ELR (cell line): Measurements from ENCODE around the gene ZNF665.
"Not testable (repeated sequence)": the region's sequence is repeated elsewhere in the genome, so short reads cannot be mapped to it uniquely, and the experiment has no call there.

ENCODE experiments used
- DNase-seq: peaks from one replicate; pipeline ENCODE4 v3.0.0-alpha.2; 2015; ENCODE audit warnings: low read depth

ZNF665 gene

DNA sequence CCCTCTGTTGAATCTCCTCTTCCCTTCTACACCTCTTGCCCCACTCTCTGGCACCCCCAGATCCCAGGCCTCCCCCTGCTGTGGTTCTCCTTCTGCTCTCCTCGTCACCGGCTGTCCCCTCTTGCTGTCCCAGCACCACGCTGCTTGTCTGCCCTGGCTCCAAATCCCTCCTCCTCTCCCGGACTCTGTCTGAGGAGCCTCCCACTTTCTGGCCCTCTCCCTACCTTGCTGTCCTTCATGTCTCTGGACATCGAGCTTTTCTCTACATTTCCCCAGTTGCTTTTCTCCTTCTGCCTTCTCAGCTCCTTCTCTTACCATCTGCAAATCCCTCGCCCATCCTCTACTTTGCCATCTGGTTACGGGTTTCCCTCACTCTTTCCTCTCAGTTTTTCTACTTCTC is 35.5 kb downstream of the ZNF665 start:
- DNase-seq, result peak; percentile 39

DNA sequence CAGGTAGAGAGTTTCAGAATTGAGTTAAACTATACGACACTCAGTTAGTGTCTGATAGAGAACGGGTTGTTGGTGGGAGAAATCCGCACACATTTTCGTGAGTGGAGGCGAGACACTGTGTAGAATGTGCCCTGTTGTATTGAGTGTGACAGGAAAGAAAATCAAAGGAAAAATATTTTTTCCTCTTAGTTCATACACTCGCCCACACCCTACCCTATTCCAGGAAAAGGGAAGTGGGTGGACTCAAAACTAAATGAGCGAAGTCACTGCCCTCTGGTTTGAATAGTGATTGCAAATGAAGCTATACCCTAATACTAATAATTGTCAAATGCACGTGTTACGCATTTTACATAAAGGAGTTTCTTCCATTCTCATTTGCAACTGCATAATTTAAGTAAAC is 36.3 kb downstream of the ZNF665 start:
- DNase-seq, result no peak

DNA sequence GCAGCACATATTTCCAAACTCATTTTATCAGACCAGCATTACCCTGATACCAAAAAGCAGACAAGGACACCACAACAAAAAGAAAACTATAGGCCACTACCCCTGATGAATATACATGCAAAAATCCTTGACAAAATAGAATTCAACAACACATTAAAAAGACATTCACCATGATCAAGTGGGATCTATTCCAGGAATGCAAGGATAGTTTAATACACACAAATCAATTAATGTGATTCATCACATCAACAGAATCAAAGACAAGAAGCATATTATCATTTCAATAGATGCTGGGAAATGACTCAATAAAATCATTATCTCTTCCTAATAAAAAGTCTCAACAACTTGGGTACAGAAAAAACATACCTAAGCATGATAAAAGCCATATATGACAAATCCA is 45.5 kb downstream of the ZNF665 start:
- peak; percentile 2 for DNase-seq

DNA sequence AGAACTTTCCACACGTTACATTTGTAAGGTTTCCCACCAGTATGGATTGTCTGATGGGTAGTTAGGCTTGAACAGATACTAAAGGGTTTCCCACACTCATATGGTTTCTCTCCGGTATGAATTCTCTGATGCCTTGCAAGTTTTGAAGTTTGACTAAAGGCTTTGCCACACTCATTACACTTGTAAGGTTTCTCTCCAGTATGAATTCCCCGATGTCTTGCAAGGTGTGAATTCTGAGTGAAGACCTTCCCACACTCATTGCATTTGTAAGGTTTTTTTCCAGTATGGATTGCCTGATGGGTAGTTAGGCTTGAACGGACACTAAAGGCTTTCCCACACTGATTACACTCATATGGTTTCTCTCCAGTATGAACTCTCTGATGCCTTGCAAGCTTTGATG is 52.8 kb downstream of the ZNF665 start:
- no peak for DNase-seq

DNA sequence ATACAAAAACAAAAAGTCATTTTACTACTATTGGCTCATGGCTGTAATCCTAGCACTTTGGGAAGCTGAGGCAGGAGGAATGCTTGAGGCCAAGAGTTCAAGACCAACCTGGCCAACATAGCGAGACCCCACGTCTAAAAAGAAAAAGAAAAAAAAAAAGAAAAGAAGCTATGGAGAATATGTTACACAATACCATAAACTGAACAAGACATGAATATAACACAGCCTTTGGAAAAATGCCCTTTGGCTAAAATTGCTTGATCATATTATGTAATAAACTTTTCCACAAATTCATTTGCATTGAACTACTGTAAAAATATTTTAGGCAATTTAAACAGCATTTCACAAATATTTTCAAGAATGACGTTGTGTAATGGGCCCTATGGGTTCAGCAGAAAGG is 56.7 kb downstream of the ZNF665 start:
- DNase-seq, result no peak

DNA sequence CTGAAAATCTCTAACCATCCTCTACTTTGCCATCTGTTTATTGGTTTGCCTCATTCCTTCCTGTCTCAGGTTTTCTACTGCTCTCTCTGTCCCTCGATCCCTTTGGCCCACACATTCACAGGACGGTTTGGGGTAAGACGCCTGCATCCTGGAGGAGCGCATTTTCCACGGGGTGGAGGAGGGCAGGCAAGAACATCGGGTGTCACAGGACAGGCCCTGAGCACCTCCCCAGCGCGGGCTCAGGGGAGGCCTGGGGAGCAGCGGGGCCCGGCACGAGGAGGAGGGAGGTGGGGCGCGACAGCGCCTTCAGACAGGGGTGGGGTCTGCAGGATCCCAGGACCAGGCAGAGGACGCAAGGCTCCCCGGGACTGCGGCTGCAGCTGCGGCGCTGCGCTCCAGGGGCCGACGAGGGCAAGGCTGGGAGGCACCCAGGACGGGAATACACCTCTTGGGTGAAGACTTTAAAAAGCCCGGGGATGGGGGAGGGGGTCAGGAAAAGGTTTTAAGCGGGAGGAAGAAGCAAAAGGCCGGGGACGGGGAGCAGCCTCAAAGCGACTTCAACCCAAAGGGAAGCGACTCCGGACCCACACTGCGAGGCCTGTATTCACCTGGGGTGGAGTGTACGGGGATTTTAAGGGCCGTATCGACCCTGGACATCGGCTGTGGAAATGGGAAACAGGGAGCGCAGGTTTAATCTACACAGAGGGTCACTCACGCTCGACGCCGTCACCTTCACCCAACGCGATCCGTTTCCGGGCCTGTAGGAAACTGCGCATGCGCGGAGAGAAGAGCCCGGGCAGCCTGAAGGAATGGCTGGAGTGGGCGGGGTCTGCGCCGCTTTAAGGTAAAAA is 60.8 kb downstream of the ZNF665 start, which contains the start of gene ZNF415:
Gene ZNF415, minus strand, starts transcription at position 770 of the 851 bp plus-strand sequence. CDS start 10,234 bp downstream, outside the sequence.
- DNase-seq, result peak; percentile 81

DNA sequence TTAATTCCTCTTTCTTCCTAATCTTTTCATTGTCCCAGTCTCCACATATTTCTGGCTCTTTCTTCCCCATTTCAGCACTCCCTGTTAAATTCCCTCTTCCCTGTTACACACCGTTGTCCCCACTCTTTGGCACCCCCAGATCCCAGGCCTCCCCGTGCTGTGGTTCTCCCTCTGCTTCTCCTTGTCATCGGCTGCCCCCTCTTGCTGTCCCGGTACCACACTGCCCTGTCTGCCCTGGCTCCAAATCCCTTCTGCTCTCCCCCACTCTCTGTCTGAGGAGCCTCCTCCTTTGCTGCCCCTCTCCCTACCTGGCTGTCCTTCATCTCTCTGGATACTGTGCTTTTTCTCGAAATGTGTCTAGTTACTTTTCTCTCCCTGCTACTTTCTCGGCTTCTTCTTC is 61.4 kb downstream of the ZNF665 start:
- no peak for DNase-seq

DNA sequence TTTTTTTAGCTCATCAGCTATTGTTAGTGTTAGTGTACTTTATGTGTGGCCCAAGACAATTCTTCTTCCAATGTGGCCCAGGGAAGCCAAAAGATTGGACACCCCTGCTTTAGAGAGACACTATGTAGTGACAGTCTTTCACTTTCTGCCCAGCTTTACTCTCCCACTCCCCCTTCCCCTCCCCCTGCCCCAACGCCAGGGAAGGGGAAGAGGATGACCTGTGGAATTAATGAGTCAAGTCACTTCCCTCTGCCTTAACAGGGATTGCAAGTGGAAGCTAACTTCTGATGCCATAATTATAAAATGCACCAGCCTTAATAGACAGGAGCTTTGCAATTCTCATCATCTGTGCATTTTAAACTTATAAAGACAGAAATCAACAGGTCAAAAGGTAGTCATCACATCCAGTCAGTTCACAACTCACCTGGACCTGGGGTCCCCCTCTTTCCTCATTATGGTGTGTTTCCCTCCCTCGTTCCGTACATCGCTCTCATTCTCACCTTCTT is 62.0 kb downstream of the ZNF665 start:
- peak; percentile 20 for DNase-seq

DNA sequence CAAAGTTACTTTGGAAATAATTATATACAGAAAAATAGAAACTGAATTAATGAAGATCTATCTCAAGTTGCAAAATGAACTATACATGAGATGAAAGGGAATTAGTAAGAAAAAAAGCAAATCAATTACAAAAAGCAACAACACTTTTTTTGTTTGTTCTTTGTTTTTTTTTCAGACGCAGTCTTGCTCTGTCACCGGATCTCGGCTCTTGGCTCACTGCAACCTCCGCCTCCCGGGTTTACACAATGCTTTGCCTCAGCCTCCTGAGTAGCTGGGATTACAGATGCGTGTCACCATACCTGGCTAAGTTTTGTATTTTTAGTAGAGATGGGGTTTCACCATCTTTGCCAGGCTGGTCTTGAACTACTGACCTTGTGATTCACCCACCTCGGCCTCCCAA is 62.7 kb downstream of the ZNF665 start:
- DNase-seq, result no peak

DNA sequence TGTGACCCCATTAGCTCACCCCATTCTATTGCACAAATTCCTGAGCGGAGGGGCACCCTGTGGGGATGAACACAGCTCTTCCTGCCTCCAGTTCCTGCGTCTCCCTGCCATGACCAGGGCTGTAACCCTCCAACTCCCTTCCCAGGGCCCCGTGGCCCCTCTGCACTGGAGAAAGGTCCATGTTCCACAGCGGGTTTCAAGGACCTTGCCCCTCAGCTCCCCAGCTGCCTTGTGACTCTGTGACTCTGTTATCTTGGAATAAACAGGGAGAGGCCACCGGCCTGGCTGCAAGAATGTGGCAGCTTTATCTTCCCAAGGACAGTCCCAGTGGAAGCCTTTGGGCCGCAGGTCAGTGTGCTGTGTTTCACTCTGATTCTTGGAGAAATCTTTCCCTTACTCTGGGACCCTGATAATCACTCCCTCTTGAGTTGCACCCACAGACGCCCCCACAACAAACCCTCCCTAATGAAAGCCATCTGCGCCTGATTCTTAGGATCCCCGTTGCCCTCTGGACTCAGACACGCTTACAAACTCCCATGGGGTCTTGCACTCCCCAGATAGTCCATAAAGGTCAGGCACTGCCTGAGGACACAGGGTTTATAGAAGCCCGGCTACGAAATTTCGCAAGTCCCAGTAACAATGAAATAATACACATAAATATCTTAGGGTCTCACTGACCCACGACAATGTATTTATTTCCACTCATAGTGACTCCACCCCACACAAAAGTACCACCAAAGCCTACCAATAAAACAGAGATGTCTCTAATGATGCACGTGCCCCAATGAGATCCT is 66.2 kb downstream of the ZNF665 start:
- DNase-seq, result not testable (repeated sequence)

DNA sequence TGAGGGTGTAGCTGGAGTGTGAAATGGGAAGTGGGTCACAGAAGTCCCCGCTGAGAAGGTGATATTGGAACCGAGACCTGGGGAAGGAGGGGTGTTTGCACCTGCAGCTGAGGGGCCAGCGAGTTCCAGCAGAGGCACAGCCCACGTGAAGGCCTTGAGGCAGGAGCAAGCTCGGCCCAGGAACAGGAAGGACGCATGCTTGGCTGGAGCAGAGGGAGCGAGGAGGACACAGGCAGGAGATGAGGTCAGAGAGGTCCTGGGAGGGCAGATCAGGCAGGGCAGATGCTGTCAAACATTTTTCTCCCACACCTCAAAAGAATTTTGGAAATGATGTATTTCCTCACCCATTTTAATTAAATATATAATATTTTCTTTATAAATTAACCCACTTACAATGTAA is 69.8 kb downstream of the ZNF665 start:
- no peak for DNase-seq
